ENCODE data around the gene TSHZ2.
"Not testable (repeated sequence)": the region's sequence is repeated elsewhere in the genome, so short reads cannot be mapped to it uniquely, and the experiment has no call there.

The TSHZ2 gene

GRCh38 chr20:53385941-53386767 lies 414.0 kb downstream of the TSHZ2 start:
- no peak for DNase-seq (ENCODE audit: low spot score)

- no peak for DNase-seq (ENCODE audit: low spot score)
These were observed 416.0 kb downstream of the TSHZ2 start for GRCh38 chr20:53387983-53388675.

GRCh38 chr20:53389516-53390300 lies 417.6 kb downstream of the TSHZ2 start:
- DNase-seq (ENCODE audit: low spot score), result no peak

DNA sequence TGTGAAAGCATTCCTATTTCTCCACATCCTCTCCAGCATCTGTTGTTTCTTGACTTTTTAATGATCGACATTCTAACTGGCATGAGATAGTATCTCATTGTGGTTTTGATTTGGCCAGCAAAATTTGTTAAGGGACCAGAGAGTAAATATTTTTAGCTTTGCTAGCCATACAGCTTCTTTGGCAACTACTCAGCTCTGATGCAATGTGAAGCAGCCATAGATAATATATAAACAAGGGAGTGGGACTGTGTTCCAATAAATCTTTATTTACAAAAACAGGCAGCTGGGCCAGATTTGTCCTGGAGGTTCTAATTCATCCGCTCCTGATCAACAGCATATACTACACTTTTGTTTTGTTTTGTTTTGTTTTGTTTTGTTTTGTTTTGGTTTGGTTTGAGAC lies 418.6 kb downstream of the TSHZ2 start:
- DNase-seq (ENCODE audit: low spot score), result no peak

GRCh38 chr20:53394433-53394832 lies 422.3 kb downstream of the TSHZ2 start:
- no peak for DNase-seq (ENCODE audit: low spot score)

- DNase-seq (ENCODE audit: low spot score), result no peak
These were observed 423.2 kb downstream of the TSHZ2 start for GRCh38 chr20:53395188-53395923.

DNA sequence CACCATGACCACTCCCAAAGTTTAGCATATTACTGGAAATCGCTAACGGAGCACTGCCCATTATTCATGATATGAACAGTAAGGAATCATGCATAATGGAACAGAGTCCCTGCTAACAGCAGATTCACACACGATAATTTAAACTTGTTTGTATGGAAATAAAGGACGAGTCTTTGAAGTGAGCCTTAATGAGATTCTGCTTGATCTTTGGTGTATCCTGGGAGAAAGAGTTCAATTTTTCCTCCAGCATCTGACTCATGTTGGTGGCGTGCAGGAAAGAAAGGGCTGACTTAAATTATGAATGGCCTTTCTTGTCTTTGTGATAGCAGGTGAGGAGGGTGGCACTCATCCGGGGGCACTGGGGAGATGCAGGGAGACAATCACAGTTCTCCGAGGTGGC lies 426.9 kb downstream of the TSHZ2 start:
- no peak for DNase-seq (ENCODE audit: low spot score)

DNA sequence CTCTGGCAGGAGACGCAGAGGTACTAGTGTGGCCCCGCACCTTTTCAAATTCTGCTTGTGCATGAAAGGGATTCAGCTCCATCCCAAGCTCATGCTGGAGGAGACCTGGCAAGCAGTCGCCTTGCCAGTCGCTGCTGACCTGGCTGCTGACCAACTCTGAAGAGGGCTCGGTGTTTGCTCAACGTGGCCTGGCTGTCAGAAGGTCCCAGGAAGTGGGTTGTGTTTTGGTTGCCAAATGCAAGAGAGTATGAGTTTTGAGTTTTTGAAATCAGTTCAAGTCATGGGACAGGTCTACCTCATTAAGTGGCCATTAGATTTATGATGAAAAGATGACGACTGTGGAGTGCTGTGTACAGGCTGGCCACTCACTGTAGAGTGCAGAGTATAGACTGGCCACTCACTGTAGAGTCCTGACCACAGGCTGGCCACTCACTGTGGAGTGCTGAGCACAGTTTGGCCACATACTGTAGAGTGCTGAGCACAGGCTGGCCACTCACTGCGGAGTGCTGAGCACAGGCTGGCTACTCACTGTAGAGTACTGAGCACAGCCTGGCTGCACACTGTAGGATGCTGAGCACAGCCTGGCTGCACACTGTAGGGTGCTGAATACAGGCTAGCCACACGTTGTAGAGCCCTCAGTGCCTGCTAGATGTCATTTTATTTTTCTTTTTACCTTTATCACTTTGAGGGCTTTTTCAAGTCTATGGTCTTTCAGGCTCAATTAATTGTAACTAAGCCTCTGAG lies 427.6 kb downstream of the TSHZ2 start:
- no peak for DNase-seq (ENCODE audit: low spot score)

GRCh38 chr20:53402233-53403005 lies 430.3 kb downstream of the TSHZ2 start:
- DNase-seq (ENCODE audit: low spot score), result no peak

DNA sequence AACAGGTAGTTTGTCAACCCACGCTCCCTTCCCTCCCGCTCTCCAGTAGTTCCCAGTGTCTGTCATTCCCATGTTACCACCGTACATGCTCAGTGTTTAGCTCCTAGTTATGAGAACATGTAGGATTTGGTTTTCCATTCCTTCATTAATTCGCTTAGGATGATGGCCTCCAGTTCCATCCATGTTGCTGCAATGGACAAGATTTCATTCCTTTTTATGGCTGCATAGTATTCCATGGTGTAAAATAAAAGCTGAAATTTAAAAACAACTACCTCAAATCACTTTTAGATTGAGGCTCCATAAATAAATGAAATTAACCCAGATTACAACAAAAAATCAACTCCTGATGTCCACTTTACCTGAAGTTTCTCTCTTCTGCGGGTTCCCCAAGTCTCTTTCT lies 430.9 kb downstream of the TSHZ2 start:
- DNase-seq (ENCODE audit: low spot score), result no peak

GRCh38 chr20:53405139-53405538 lies 433.0 kb downstream of the TSHZ2 start:
- no peak for DNase-seq (ENCODE audit: low spot score)

GRCh38 chr20:53406580-53406979 lies 434.4 kb downstream of the TSHZ2 start:
- DNase-seq (ENCODE audit: low spot score), result no peak

DNA sequence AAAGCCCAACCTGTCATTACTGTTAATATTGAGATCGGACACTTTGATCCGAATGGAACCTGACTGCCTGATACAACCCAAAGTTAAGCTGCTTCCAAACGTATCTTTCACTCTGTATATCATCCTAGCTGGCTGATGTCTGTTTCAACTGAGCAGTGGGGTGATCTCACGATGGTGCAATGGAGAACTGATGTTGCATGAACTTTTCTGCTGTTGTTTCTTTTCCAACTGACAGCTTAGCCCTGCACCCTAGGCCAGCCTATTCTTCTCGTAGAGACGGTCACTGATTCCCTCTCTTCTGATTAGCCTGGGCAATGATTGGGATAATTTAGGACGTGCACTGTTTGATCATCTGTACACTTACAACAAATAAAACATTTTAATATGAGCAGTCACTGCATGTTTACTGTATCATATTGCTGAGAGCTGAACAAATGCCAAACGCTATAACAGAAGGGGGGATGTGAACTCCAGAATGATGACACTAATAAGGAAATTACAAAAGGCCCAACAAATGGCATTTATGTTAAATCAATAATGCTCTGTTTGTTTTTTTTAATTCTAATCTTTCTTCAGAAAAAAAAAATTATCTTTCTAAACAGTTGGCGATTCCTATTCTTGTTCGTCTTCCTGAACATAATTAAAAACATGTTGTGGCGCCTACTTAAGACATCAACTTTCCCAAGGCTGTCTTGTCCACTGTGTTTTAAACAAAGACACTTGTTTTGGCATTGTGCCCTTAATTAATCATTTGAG lies 436.7 kb downstream of the TSHZ2 start:
- DNase-seq (ENCODE audit: low spot score), result no peak

DNA sequence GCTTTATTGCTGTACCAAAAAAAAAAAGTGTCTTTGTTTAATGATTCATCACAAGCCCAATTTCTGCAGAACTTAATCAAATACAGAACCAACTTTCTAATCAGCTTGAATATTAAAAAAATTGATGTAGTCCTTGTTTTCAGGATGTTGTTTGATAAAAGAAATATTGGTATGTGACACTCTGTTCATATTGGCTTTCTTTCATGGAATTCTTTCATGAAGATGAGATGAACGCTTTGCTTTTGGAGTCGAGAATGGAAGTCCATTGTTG lies 437.2 kb downstream of the TSHZ2 start:
- no peak for DNase-seq (ENCODE audit: low spot score)

DNA sequence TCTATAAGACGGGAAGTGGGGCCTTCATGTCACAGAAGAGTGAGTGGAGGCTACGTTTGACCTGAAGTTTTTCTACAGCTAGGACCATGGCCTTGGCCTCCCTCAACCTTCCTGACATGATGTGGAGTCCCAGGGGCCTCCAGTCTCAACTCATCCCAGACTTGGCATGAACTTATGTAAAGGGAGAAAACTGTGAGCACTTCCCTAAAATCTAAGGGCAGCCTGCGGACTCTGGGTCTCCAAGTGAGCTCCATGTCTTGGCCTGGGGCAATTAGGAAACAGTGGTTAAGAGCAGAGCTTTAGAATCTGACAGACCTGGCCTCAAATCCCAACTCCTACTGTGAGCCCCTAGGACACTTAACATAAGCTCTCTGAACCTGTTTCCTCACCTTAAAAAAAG lies 439.0 kb downstream of the TSHZ2 start:
- no peak for DNase-seq (ENCODE audit: low spot score)

DNA sequence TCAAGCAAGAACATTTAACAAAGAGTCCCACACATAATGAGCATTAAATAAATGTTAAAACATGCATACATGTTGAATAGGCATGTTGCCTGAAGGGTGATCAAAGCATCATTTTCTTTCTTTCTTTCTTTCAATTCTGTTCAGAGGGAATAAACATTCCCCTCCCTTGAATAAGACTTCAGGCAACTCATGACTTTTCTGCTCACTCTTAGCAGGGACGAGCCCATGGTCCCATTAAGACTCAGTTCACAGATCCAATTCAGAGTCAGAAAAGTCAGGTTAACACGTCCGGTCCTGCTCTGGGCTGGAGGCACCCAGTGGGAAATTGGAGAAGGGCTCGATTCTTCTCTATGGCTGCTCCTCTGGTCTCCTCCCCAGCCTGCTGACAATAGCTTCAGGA lies 439.7 kb downstream of the TSHZ2 start:
- no peak for DNase-seq (ENCODE audit: low spot score)

DNA sequence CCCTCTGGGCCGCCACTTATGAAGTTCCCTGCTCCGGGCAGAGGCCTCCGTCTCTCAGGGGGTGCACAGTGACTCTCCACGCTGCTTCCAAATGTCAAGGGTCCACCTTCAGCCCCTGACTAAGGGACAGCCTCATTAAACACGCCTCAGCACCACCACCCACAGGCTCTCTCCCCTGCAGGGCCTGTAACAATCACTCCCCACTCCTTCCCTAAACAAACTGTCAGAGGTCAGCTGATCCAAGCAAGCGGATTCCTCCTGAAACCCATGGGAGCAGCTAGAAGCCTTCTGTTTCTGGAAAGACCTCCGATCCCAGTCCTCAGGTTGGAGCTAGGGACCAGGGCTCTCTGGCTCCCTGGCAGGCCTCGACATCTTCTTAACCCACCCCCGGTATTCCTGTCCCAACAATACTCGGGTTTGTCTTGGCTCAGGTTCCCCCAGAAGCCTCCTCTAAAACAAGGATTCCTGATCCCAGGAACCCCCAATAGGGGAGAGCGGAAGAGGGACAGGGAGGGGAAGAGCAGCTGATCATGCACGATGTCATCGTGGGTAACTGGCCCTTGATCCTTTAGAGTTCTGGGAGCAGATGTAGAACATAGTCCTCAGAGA lies 440.5 kb downstream of the TSHZ2 start:
- no peak for DNase-seq (ENCODE audit: low spot score)

DNA sequence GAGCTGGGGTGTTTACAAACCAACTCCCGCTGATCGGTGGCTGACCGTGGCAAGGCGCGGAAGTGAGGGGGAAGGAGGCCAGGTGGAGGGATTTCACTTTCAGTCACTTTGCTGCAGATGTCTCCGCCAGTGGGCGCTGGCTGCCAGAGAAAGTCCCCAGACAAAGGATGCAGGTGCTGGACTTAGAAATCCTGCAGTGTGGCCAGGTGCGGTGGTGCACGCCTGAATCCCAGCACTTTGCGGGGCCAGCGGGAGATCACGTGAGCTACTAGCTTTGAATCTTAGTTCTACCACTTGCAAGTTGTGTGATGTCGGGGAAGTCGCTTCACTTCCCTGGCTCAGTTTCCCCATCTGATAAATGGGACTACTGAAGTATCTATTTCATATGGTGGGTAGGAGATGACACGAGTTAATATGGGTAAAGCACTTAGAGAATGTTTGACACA lies 441.1 kb downstream of the TSHZ2 start:
- DNase-seq (ENCODE audit: low spot score), result no peak

DNA sequence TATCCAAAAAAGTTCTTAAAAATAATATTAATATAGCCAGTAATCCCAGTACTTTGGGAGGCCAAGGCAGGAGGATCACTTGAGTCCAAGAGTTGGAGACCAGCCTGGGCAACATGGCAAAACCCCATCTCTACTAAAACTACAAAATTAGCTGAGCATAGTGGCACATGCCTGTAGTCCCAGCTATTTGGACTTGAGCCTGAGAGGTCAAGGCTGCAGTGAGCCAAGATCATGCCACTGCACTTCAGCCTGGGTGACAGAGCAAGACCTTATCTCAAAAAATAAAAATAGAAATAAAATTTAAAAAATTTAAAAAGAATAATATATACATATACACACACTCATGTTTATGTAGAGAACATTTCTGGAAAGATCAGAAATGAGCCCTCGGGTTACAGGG lies 441.7 kb downstream of the TSHZ2 start:
- not testable (repeated sequence) for DNase-seq (ENCODE audit: low spot score)

All from putamen (tissue), 1 donor.